HCT116 (cell line): ENCODE measurements around the gene TMEM117. TPM values are rescaled to one million over a fixed set of nuclear protein-coding genes. Genes with fewer than 3 reads are reported as not detected.

Experiments
- ATAC-seq: fragments of 200-7000 bp; cut with Tn5 transposase; 2 replicates; pipeline ENCODE4 v1.9.1; 2020; ENCODE audit warnings: mild to moderate bottlenecking, moderate library complexity
- BruUV-seq: library from RNA; stranded (reverse); fragments of 400-500 nt; replicated peaks from 2 replicates; lab custom pipeline; 2021; lab: Mats Ljungman, UMichigan
- CTCF ChIA-PET: fragments of 300-600 bp; sonication (Branson Sonifier 250); formaldehyde crosslinking; loops from one replicate; lab custom pipeline; 2021; ENCODE audit warnings: antibody characterized with exemption; lab: Charles Lee
- POLR2A ChIA-PET: fragments of 300-600, 350-600 bp; sonication (Branson Sonifier 250); formaldehyde crosslinking; loops from one replicate; lab custom pipeline; 2021; ENCODE audit warnings: antibody characterized with exemption; lab: Charles Lee
- RAD21 ChIA-PET, 2 experiments: fragments of 300-600 bp; sonication (Branson Sonifier 250); formaldehyde crosslinking; loops; one replicate each; lab custom pipeline; 2023; ENCODE audit warnings: low total read pairs in 2 of 2; ENCODE audit not compliant: uncharacterized antibody in 2 of 2, unreplicated experiment in 2 of 2, low non-redundant PET in 1 of 2; lab: Charles Lee
- DNase-seq: peaks from one replicate; pipeline ENCODE4 v3.0.0-alpha.2; 2010; ENCODE audit warnings: low read depth, low spot score
- H2AFZ ChIP-seq: fragments of 200-600 bp; shearing (Covaris generic), sonication (generic); 2 replicates; pipeline ENCODE4 v1.6.1; 2017; ENCODE audit warnings: low read depth, mixed run types, mixed read lengths, antibody characterized with exemption, low read length; ENCODE audit not compliant: poor library complexity, severe bottlenecking
- H3K27ac ChIP-seq: 2 replicates; pipeline ENCODE4 v1.5.1; 2012; ENCODE audit warnings: low read depth, low read length
- H3K27me3 ChIP-seq: fragments of 200-600 bp; sonication (generic); 2 replicates; pipeline ENCODE4 v1.6.1; 2016; ENCODE audit warnings: mixed run types, low read length, mixed read lengths; ENCODE audit not compliant: insufficient read depth
- H3K36me3 ChIP-seq, 2 experiments: fragments of 200-500 bp in 1 of 2; fragments of 200-600 bp in 1 of 2; sonication (Bioruptor generic) in 1 of 2; sonication (generic) in 1 of 2; 2 replicates each; pipeline versions ENCODE4 v1.5.1 to v1.6.1; 2014 to 2016; ENCODE audit warnings: low read length in 2 of 2, inconsistent platforms in 1 of 2, mixed read lengths in 1 of 2, mixed run types in 1 of 2; ENCODE audit not compliant: insufficient read depth in 2 of 2, control insufficient read depth in 1 of 2
- H3K4me1 ChIP-seq, 2 experiments: fragments of 200-600 bp in 1 of 2; sonication (generic) in 1 of 2; 2 replicates each; pipeline versions ENCODE4 v1.5.1 to v1.6.1; 2012 to 2017; ENCODE audit warnings: low read length in 2 of 2, inconsistent platforms in 1 of 2, mild to moderate bottlenecking in 1 of 2, mixed read lengths in 1 of 2, mixed run types in 1 of 2, moderate library complexity in 1 of 2; ENCODE audit not compliant: insufficient read depth in 2 of 2, control insufficient read depth in 1 of 2
- H3K4me2 ChIP-seq: fragments of 200-600 bp; sonication (generic); 2 replicates; pipeline ENCODE4 v1.6.1; 2017; ENCODE audit warnings: mixed run types, low read length, mixed read lengths
- H3K4me3 ChIP-seq, 2 experiments: fragments of 200-600 bp in 1 of 2; sonication (generic) in 1 of 2; replicated peaks in 1 of 2; 2 replicates each; pipeline ENCODE4 v1.5.1; 2011 to 2016; ENCODE audit warnings: low read length in 2 of 2, control low read depth in 1 of 2, low read depth in 1 of 2, mild to moderate bottlenecking in 1 of 2, mixed read lengths in 1 of 2, mixed run types in 1 of 2
- H3K79me2 ChIP-seq: fragments of 200-600 bp; sonication (generic); 2 replicates; pipeline ENCODE4 v1.6.1; 2017; ENCODE audit warnings: mild to moderate bottlenecking, mixed run types, low read length, moderate library complexity, mixed read lengths; ENCODE audit not compliant: insufficient read depth
- H3K9ac ChIP-seq: fragments of 200-600 bp; sonication (generic); 2 replicates; pipeline ENCODE4 v1.6.1; 2016; ENCODE audit warnings: low read length, mixed read lengths
- H3K9me2 ChIP-seq: fragments of 200-600 bp; sonication (generic), shearing (Covaris generic); 2 replicates; pipeline ENCODE4 v1.6.1; 2017; ENCODE audit warnings: mixed run types, mild to moderate bottlenecking, moderate library complexity; ENCODE audit not compliant: insufficient read depth
- H3K9me3 ChIP-seq, 2 experiments: fragments of 200-500 bp in 1 of 2; fragments of 200-600 bp in 1 of 2; sonication (Bioruptor generic) in 1 of 2; sonication (generic) in 1 of 2; 2 replicates each; pipeline ENCODE4 v1.6.1; 2014 to 2017; ENCODE audit warnings: low read length in 2 of 2, mixed read lengths in 2 of 2, inconsistent platforms in 1 of 2, low read depth in 1 of 2, mild to moderate bottlenecking in 1 of 2, mixed run types in 1 of 2, moderate library complexity in 1 of 2; ENCODE audit not compliant: control insufficient read depth in 1 of 2, insufficient read depth in 1 of 2
- H4K20me1 ChIP-seq: fragments of 200-600 bp; sonication (generic), shearing (Covaris generic); 2 replicates; pipeline ENCODE4 v1.6.1; 2017; ENCODE audit warnings: mixed run types, mild to moderate bottlenecking, moderate library complexity; ENCODE audit not compliant: insufficient read depth
- CBX3 ChIP-seq: IDR thresholded peaks from 2 replicates; pipeline ENCODE4 v1.6.1; 2012; ENCODE audit warnings: low read depth
- CTCF ChIP-seq, 3 experiments: fragments of 200-600 bp in 1 of 3; sonication (generic) in 1 of 3; IDR thresholded peaks in 2 of 3; conservative IDR thresholded peaks in 1 of 3; 2 replicates each; pipeline ENCODE4 v1.5.1; 2012 to 2017; ENCODE audit warnings: low read depth in 2 of 3, low read length in 2 of 3, antibody characterized with exemption in 1 of 3, borderline replicate concordance in 1 of 3, control low read depth in 1 of 3, mild to moderate bottlenecking in 1 of 3, mixed read lengths in 1 of 3, mixed run types in 1 of 3, moderate library complexity in 1 of 3; ENCODE audit not compliant: insufficient read depth in 1 of 3
- EGR1 ChIP-seq: IDR thresholded peaks from 2 replicates; pipeline ENCODE4 v1.6.1; 2012; ENCODE audit warnings: low read depth
- ELF1 ChIP-seq: IDR thresholded peaks from 2 replicates; pipeline ENCODE4 v1.6.1; 2012; ENCODE audit warnings: low read depth, borderline replicate concordance
- JUND ChIP-seq: IDR thresholded peaks from 2 replicates; pipeline ENCODE4 v1.6.1; 2012
- POLR2A ChIP-seq: IDR thresholded peaks from 2 replicates; pipeline ENCODE4 v1.7.0; 2011; ENCODE audit warnings: borderline replicate concordance; ENCODE audit not compliant: insufficient read depth, insufficient read length; ENCODE audit errors: extremely low read depth
- RAD21 ChIP-seq: IDR thresholded peaks from 2 replicates; pipeline ENCODE4 v1.6.1; 2012; ENCODE audit warnings: low read depth, mild to moderate bottlenecking
- SIN3A ChIP-seq: IDR thresholded peaks from 2 replicates; pipeline ENCODE4 v1.6.1; 2012; ENCODE audit warnings: low read depth
- SRF ChIP-seq: IDR thresholded peaks from 2 replicates; pipeline ENCODE4 v1.6.1; 2012; ENCODE audit warnings: low read depth
- TCF7L2 ChIP-seq: IDR thresholded peaks from 2 replicates; pipeline ENCODE4 v1.7.0; 2011; ENCODE audit warnings: borderline replicate concordance, inconsistent platforms; ENCODE audit not compliant: insufficient read depth, insufficient read length; ENCODE audit errors: extremely low read depth
- ZBTB33 ChIP-seq: IDR thresholded peaks from 2 replicates; pipeline ENCODE4 v1.6.1; 2011; ENCODE audit warnings: mild to moderate bottlenecking, low read length, moderate library complexity; ENCODE audit not compliant: insufficient replicate concordance; ENCODE audit errors: extremely low read depth
- intact Hi-C: fragments of 100-400 bp; cut with micrococcal nuclease; formaldehyde crosslinking; loops from 2 replicates; pipeline ENCODE4 v1.10.0; 2022
- total RNA-seq: library from RNA; stranded (reverse); gene quantifications from one replicate; pipeline ENCODE4 v1.2.1, GENCODE V29; 2021; ENCODE audit not compliant: unreplicated experiment
- TF ChIP-seq, protein P1 (sequence below): IDR thresholded peaks from 2 replicates; pipeline ENCODE4 v1.6.1; 2012; ENCODE audit warnings: low read depth

TMEM117 gene
- total RNA-seq, 1 experiment from 2014 or later: 3.6 TPM

DNA sequence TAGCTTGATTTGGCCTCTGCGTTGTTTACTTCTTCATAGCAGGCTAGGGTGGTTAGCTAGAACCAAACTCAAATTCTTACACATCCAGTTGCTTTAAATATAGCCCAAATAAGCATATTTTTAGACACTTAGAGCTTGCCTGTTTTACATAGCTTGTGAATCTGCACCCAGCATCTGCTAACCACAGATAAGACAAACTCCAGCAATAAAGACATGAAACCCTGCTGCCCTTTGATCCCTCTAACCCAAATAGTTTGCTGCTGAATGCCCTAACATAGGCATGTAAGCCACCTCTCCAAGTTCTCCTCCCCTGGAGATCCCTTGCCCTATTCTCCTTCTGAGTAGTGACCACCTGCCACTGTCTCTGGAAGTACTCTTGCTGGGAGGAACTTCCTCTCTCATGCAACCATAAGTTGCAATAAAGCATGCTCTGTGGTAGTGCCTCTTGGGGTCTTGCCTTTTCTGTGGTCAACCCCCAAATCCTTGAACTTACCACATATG, 185.6 kb downstream of the TMEM117 start:
- BruUV-seq: no TSS peak
- ChIA-PET CTCF (no interaction called here), RAD21 (no interaction called here), POLR2A (no interaction called here)
- Histone ChIP-seq H4K20me1 (no peaks in the 10 kb centered on the region), H3K4me3 (no peak overlapping the region), H3K79me2 (no peaks in the 10 kb centered on the region), H3K36me3 (no peaks in the 10 kb centered on the region), H3K9me3 (no peaks in the 10 kb centered on the region), H3K27me3 (no peaks in the 10 kb centered on the region), H2AFZ (no peak overlapping the region), H3K9ac (no peak overlapping the region), H3K27ac (no peak overlapping the region), H3K9me2 (no peaks in the 10 kb centered on the region), H3K4me2 (no peak overlapping the region), H3K4me1 (no peaks in the 10 kb centered on the region)
- no peak for ATAC-seq
- no peak for DNase-seq
- intact Hi-C loops: no loop called here
- TF ChIP-seq CTCF (IDR thresholded peaks at IDR 0.05 in 2 of 3, conservative IDR thresholded peaks at IDR 0.05 in 1 of 3; ENCODE audit: borderline replicate concordance in 1 of 3, insufficient read depth in 1 of 3, low read depth in 2 of 3, low read length in 2 of 3) (no peak), RAD21 (no peak), SRF (no peak), SIN3A (no peak), ELF1 (no peak), JUND (no peak), CBX3 (no peak), ZBTB33 (no peak), POLR2A (no peak), EGR1 (no peak), TCF7L2 (no peak)
- TF ChIP-seq, protein P1, sequence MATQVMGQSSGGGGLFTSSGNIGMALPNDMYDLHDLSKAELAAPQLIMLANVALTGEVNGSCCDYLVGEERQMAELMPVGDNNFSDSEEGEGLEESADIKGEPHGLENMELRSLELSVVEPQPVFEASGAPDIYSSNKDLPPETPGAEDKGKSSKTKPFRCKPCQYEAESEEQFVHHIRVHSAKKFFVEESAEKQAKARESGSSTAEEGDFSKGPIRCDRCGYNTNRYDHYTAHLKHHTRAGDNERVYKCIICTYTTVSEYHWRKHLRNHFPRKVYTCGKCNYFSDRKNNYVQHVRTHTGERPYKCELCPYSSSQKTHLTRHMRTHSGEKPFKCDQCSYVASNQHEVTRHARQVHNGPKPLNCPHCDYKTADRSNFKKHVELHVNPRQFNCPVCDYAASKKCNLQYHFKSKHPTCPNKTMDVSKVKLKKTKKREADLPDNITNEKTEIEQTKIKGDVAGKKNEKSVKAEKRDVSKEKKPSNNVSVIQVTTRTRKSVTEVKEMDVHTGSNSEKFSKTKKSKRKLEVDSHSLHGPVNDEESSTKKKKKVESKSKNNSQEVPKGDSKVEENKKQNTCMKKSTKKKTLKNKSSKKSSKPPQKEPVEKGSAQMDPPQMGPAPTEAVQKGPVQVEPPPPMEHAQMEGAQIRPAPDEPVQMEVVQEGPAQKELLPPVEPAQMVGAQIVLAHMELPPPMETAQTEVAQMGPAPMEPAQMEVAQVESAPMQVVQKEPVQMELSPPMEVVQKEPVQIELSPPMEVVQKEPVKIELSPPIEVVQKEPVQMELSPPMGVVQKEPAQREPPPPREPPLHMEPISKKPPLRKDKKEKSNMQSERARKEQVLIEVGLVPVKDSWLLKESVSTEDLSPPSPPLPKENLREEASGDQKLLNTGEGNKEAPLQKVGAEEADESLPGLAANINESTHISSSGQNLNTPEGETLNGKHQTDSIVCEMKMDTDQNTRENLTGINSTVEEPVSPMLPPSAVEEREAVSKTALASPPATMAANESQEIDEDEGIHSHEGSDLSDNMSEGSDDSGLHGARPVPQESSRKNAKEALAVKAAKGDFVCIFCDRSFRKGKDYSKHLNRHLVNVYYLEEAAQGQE: no peak
